SK-N-SH (cell line): ENCODE data around the gene PPP1R14C.

ENCODE experiments used
- JUND ChIP-seq: IDR thresholded peaks from 2 replicates; pipeline ENCODE4 v1.4.0; 2012
- RAD21 ChIP-seq: IDR thresholded peaks from 2 replicates; pipeline ENCODE4 v1.6.1; 2012; ENCODE audit warnings: mild to moderate bottlenecking, low read length
- SMC3 ChIP-seq: IDR thresholded peaks from 2 replicates; pipeline ENCODE4 v1.6.1; 2012; ENCODE audit warnings: low read depth, low read length, improper control_type of control experiment
- TF ChIP-seq, protein P1 (sequence below): fragments of 200-600 bp; sonication (generic); IDR thresholded peaks from 2 replicates; pipeline ENCODE4 v1.6.1; 2017; ENCODE audit warnings: antibody characterized with exemption, mild to moderate bottlenecking, moderate library complexity

DNA sequence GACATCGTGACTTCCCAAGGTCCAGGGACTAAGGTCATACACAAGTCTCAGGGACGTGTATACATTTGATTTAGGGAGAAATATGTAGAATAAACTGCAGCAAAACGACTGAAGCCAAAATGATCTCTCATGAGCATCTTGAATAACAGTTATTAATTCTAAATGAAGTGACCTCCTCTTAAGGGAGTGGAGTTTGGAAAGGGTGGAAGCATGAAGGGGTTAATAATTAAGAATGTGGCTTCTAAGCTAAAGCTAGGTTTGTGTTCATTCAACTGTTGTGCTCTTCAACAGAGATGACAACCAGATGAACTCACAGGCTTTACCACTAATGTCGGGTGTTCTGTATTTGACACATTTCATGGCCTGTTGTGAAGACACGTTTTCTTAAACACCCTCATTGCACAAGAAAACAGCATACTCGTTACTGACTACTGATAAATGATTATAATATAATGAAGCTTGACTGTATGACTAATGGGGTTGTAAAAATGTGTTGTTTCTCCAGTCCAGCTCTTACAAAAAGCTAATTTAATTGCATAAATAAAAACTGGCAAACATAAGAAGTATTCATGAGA lies 1.5 kb downstream of the PPP1R14C start:
- TF ChIP-seq JUND (no peak), RAD21 (no peak), SMC3 (no peak)
- TF ChIP-seq, protein P1, sequence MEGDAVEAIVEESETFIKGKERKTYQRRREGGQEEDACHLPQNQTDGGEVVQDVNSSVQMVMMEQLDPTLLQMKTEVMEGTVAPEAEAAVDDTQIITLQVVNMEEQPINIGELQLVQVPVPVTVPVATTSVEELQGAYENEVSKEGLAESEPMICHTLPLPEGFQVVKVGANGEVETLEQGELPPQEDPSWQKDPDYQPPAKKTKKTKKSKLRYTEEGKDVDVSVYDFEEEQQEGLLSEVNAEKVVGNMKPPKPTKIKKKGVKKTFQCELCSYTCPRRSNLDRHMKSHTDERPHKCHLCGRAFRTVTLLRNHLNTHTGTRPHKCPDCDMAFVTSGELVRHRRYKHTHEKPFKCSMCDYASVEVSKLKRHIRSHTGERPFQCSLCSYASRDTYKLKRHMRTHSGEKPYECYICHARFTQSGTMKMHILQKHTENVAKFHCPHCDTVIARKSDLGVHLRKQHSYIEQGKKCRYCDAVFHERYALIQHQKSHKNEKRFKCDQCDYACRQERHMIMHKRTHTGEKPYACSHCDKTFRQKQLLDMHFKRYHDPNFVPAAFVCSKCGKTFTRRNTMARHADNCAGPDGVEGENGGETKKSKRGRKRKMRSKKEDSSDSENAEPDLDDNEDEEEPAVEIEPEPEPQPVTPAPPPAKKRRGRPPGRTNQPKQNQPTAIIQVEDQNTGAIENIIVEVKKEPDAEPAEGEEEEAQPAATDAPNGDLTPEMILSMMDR = no peak
